GM23338 (cell line): ENCODE measurements around the gene GRIK4.

ENCODE experiments used
- CREB1 ChIP-seq: fragments of 250-450 bp; sonication (Bioruptor Pico); IDR thresholded peaks from 2 replicates; pipeline ENCODE4 v1.5.0; 2020; ENCODE audit warnings: low read depth, mild to moderate bottlenecking, moderate library complexity
- CTCF ChIP-seq, 2 experiments: fragments of 200-600 bp in 1 of 2; sonication (generic) in 1 of 2; conservative IDR thresholded peaks; 2 replicates each; pipeline versions ENCODE4 v1.5.1 to v1.6.1; 2016 to 2017; ENCODE audit warnings: antibody characterized with exemption in 2 of 2, low read depth in 2 of 2, mild to moderate bottlenecking in 2 of 2, moderate library complexity in 1 of 2
- ETS1 ChIP-seq: IDR thresholded peaks from 2 replicates; pipeline ENCODE4 v1.6.1; 2016; ENCODE audit warnings: antibody characterized with exemption
- EZH2 ChIP-seq: fragments of 200-600 bp; sonication (generic); IDR thresholded peaks from one replicate; pipeline ENCODE4 v1.8.0; 2017; ENCODE audit warnings: antibody characterized with exemption, mild to moderate bottlenecking, low read depth; ENCODE audit not compliant: unreplicated experiment
- EZH2phosphoT487 ChIP-seq: fragments of 200-600 bp; sonication (generic); IDR thresholded peaks from one replicate; pipeline ENCODE4 v1.8.1; 2018; ENCODE audit warnings: antibody characterized with exemption; ENCODE audit not compliant: unreplicated experiment
- JUNB ChIP-seq: IDR thresholded peaks from one replicate; pipeline ENCODE4 v1.6.1; 2016; ENCODE audit warnings: antibody characterized with exemption; ENCODE audit not compliant: unreplicated experiment
- NANOG ChIP-seq: IDR thresholded peaks from 2 replicates; pipeline ENCODE4 v1.6.1; 2016; ENCODE audit warnings: antibody characterized with exemption, borderline replicate concordance
- POLR2AphosphoS5 ChIP-seq: IDR thresholded peaks from 2 replicates; pipeline ENCODE4 v1.6.1; 2016; ENCODE audit warnings: antibody characterized with exemption, low read depth
- REST ChIP-seq: IDR thresholded peaks from one replicate; pipeline ENCODE4 v1.6.1; 2018; ENCODE audit warnings: antibody characterized with exemption; ENCODE audit not compliant: unreplicated experiment
- STAT1 ChIP-seq: IDR thresholded peaks from one replicate; pipeline ENCODE4 v1.6.1; 2016; ENCODE audit warnings: antibody characterized with exemption; ENCODE audit not compliant: unreplicated experiment
- ZNF331 ChIP-seq: fragments of 250-450 bp; sonication (Bioruptor Pico); IDR thresholded peaks from 2 replicates; pipeline ENCODE4 v1.5.0; 2020; ENCODE audit warnings: low read depth, mild to moderate bottlenecking, moderate library complexity

GRCh38 chr11:120554766-120555432 lies 43.4 kb downstream of the GRIK4 start:
- no peak for TF ChIP-seq POLR2AphosphoS5
- no peak for TF ChIP-seq CTCF (conservative IDR thresholded peaks at IDR 0.05; ENCODE audit: low read depth in 2 of 2)
- TF ChIP-seq EZH2phosphoT487 = no peak
- no peak for TF ChIP-seq REST
- TF ChIP-seq EZH2 = no peak
- TF ChIP-seq ETS1 = no peak
- TF ChIP-seq STAT1 = no peak
- TF ChIP-seq CREB1 = no peak
- TF ChIP-seq JUNB = no peak
- no peak for TF ChIP-seq ZNF331
- no peak for TF ChIP-seq NANOG
